Measurements from ENCODE around the gene CYTL1. TPM values are rescaled to one million over a fixed set of nuclear protein-coding genes. Genes with fewer than 3 reads are reported as not detected.

The CYTL1 gene
- total RNA-seq, 1 experiment from 2014 or later: not detected

GRCh38 chr4:4991541-4992099, 27.6 kb downstream of the CYTL1 start:
- intact Hi-C loops (cut with micrococcal nuclease): no loop called here
- CTCF ChIA-PET: interaction anchor here (0.6 kb wide), 2 partner anchors 467 to 584 kb away, joined by 3 to 5 read pairs; no protein-coding TSS in a partner anchor

GRCh38 chr4:4990857-4991540, 28.3 kb downstream of the CYTL1 start:
- intact Hi-C loops (cut with micrococcal nuclease): no loop called here
- no peaks in the 10 kb centered on the region for H3F3A ChIP-seq (ENCODE audit: low read length, unreplicated experiment)
- peak overlapping the region; percentile 52 for H3K27ac ChIP-seq (ENCODE audit: low read length)
- no peaks in the 10 kb centered on the region for H3K9me3 ChIP-seq (ENCODE audit: low read length)
- POLR2A ChIA-PET (ENCODE audit: unreplicated experiment): no interaction called here
- ATAC-seq: peak; percentile 66
- DNase-seq: peak; percentile 81
- no peaks in the 10 kb centered on the region for H3K36me3 ChIP-seq (ENCODE audit: low read depth, low read length)
- TF ChIP-seq, protein P1, sequence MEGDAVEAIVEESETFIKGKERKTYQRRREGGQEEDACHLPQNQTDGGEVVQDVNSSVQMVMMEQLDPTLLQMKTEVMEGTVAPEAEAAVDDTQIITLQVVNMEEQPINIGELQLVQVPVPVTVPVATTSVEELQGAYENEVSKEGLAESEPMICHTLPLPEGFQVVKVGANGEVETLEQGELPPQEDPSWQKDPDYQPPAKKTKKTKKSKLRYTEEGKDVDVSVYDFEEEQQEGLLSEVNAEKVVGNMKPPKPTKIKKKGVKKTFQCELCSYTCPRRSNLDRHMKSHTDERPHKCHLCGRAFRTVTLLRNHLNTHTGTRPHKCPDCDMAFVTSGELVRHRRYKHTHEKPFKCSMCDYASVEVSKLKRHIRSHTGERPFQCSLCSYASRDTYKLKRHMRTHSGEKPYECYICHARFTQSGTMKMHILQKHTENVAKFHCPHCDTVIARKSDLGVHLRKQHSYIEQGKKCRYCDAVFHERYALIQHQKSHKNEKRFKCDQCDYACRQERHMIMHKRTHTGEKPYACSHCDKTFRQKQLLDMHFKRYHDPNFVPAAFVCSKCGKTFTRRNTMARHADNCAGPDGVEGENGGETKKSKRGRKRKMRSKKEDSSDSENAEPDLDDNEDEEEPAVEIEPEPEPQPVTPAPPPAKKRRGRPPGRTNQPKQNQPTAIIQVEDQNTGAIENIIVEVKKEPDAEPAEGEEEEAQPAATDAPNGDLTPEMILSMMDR (conservative IDR thresholded peaks at IDR 0.05; ENCODE audit: low read depth, low read length): no peak
- TF ChIP-seq EZH2phosphoT487 (IDR thresholded peaks at IDR 0.05; ENCODE audit: borderline replicate concordance, low read length) (no peak), EZH2 (IDR thresholded peaks at IDR 0.05; ENCODE audit: low read length, unreplicated experiment) (no peak)
- peaks cover 19% of the 10 kb centered on the region for H3K4me1 ChIP-seq (ENCODE audit: insufficient read depth, low read length)
- BruUV-seq (replicated peaks): no TSS peak
- no peaks in the 10 kb centered on the region for H3K27me3 ChIP-seq (ENCODE audit: low read length)
- H2AFZ ChIP-seq (ENCODE audit: low read length): peak overlapping the region; percentile 7; the same call in 1 of the 2 replicates
- H3K79me2 ChIP-seq (ENCODE audit: low read length): no peaks in the 10 kb centered on the region
- peak overlapping the region; percentile 35 for H3K4me2 ChIP-seq (ENCODE audit: low read length)
- no peaks in the 10 kb centered on the region for H3K9me2 ChIP-seq (replicated peaks; ENCODE audit: low read length)
- H3K4me3 ChIP-seq (ENCODE audit: low read length): no peak overlapping the region
- peak overlapping the region; percentile 9; the same call in 1 of the 2 replicates for H3K9ac ChIP-seq (ENCODE audit: low read length)
- CTCF ChIA-PET: no interaction called here
- no peaks in the 10 kb centered on the region for H4K20me1 ChIP-seq (ENCODE audit: low read length)

More at GRCh38 chr4:4991541-4992099, 27.6 kb downstream of the CYTL1 start:
- ATAC-seq (no peak), DNase-seq (no peak)
- no TSS peak for BruUV-seq (replicated peaks)
- Histone ChIP-seq H3K9me2 (replicated peaks; ENCODE audit: low read length) (no peaks in the 10 kb centered on the region), H3K27me3 (ENCODE audit: low read length) (no peaks in the 10 kb centered on the region), H3K4me3 (ENCODE audit: low read length) (no peak overlapping the region), H3K9me3 (ENCODE audit: low read length) (no peaks in the 10 kb centered on the region), H3K27ac (ENCODE audit: low read length) (peak overlapping the region; percentile 48), H3K9ac (ENCODE audit: low read length) (peak overlapping the region; percentile 9; the same call in 1 of the 2 replicates), H3K36me3 (ENCODE audit: low read depth, low read length) (no peaks in the 10 kb centered on the region), H3K79me2 (ENCODE audit: low read length) (no peaks in the 10 kb centered on the region), H3F3A (ENCODE audit: low read length, unreplicated experiment) (no peaks in the 10 kb centered on the region), H3K4me2 (ENCODE audit: low read length) (peak overlapping the region; percentile 35), H2AFZ (ENCODE audit: low read length) (peak overlapping the region; percentile 7; the same call in 1 of the 2 replicates), H4K20me1 (ENCODE audit: low read length) (no peaks in the 10 kb centered on the region), H3K4me1 (ENCODE audit: insufficient read depth, low read length) (peaks cover 19% of the 10 kb centered on the region)
- POLR2A ChIA-PET (ENCODE audit: unreplicated experiment): no interaction called here
- TF ChIP-seq EZH2phosphoT487 (IDR thresholded peaks at IDR 0.05; ENCODE audit: borderline replicate concordance, low read length) (no peak), EZH2 (IDR thresholded peaks at IDR 0.05; ENCODE audit: low read length, unreplicated experiment) (no peak)
- TF ChIP-seq, protein P1 (conservative IDR thresholded peaks at IDR 0.05; ENCODE audit: low read depth, low read length): no peak

DNA sequence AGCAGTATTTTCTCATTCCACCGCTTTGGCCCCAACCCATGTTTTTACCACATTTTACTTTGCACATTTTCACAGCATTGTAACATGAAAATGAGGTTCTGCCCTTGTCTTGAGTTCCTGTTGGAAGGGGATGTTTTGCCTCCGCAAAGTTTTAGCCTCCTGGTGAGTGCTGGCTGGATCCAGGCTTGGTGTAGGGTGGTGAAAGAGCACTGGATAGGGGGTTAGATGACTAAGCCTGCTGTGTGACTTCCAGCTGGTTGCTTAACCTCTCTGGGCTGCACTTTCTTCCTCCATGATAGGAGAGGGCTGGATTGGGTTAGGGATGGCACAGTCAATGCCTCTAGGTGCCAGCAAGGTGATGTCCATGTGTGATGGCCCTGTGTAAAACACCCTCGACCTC, 28.9 kb downstream of the CYTL1 start:
- no peaks in the 10 kb centered on the region for H4K20me1 ChIP-seq (ENCODE audit: low read length)
- H3K4me3 ChIP-seq (ENCODE audit: low read length): no peak overlapping the region
- ATAC-seq: no peak
- BruUV-seq (replicated peaks): no TSS peak
- no peaks in the 10 kb centered on the region for H3F3A ChIP-seq (ENCODE audit: low read length, unreplicated experiment)
- no peak overlapping the region for H2AFZ ChIP-seq (ENCODE audit: low read length)
- no peaks in the 10 kb centered on the region for H3K79me2 ChIP-seq (ENCODE audit: low read length)
- DNase-seq: no peak
- CTCF ChIA-PET: no interaction called here
- H3K4me1 ChIP-seq (ENCODE audit: insufficient read depth, low read length): peaks cover 19% of the 10 kb centered on the region
- intact Hi-C loops (cut with micrococcal nuclease): no loop called here
- POLR2A ChIA-PET (ENCODE audit: unreplicated experiment): no interaction called here
- no peaks in the 10 kb centered on the region for H3K9me2 ChIP-seq (replicated peaks; ENCODE audit: low read length)
- no peak overlapping the region for H3K4me2 ChIP-seq (ENCODE audit: low read length)
- no peak overlapping the region for H3K9ac ChIP-seq (ENCODE audit: low read length)
- no peaks in the 10 kb centered on the region for H3K9me3 ChIP-seq (ENCODE audit: low read length)
- TF ChIP-seq EZH2 (IDR thresholded peaks at IDR 0.05; ENCODE audit: low read length, unreplicated experiment): no peak
- TF ChIP-seq, protein P1 (conservative IDR thresholded peaks at IDR 0.05; ENCODE audit: low read depth, low read length): no peak
- TF ChIP-seq EZH2phosphoT487 (IDR thresholded peaks at IDR 0.05; ENCODE audit: borderline replicate concordance, low read length): no peak
- no peaks in the 10 kb centered on the region for H3K27me3 ChIP-seq (ENCODE audit: low read length)
- no peaks in the 10 kb centered on the region for H3K36me3 ChIP-seq (ENCODE audit: low read depth, low read length)
- peak overlapping the region; percentile 52; the same call in 1 of the 2 replicates for H3K27ac ChIP-seq (ENCODE audit: low read length)

Data from PC-3 (cell line).